ENCODE data around the gene FCER1G.
"Not testable (repeated sequence)": the region's sequence is repeated elsewhere in the genome, so short reads cannot be mapped to it uniquely, and the experiment has no call there.

Gene FCER1G

DNA sequence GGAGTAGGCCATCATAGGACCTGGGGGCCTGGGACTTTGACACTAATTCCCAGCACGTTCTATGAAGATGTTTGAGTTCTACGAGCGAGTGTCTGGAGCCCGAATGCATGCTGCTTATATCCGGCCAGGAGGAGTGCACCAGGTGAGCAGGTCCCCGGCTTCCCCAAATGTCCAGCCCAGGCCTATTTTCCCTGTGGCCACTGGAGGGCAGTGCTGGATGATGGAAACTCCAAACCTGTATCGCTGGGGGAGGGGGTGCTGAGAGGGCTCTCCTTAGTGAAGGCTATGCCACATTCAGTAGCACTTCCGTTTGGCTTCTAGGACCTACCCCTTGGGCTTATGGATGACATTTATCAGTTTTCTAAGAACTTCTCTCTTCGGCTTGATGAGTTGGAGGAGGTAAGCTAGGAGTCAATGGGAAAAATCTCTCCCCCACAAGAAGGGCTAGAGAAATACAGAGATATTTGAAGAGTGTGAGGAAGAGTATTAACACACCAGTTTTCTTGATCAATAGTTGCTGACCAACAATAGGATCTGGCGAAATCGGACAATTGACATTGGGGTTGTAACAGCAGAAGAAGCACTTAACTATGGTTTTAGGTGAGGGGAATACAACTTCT lies 5.2 kb upstream of the FCER1G start:
- peak; percentile 64 for DNase-seq

DNA sequence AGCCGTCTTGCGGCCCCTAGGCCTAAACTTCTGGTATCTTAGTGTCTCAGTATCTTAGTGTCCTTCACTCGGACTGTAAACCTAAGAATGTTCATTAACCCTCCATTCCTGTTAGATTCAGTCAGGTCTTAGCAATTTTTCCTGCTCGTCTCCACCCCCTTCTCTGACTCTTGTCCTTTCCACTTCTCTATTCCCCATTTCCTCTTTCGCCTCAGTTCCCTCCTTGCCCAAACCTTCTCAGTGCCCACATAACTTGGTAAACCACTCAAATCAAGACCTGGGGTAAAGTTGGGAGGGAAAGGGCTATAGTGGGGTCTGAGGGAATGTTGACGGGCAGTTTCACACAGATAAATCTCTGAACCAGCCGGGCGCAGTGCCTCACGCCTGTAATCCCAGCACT lies 726 bp upstream of the FCER1G start:
- DNase-seq: no peak

DNA sequence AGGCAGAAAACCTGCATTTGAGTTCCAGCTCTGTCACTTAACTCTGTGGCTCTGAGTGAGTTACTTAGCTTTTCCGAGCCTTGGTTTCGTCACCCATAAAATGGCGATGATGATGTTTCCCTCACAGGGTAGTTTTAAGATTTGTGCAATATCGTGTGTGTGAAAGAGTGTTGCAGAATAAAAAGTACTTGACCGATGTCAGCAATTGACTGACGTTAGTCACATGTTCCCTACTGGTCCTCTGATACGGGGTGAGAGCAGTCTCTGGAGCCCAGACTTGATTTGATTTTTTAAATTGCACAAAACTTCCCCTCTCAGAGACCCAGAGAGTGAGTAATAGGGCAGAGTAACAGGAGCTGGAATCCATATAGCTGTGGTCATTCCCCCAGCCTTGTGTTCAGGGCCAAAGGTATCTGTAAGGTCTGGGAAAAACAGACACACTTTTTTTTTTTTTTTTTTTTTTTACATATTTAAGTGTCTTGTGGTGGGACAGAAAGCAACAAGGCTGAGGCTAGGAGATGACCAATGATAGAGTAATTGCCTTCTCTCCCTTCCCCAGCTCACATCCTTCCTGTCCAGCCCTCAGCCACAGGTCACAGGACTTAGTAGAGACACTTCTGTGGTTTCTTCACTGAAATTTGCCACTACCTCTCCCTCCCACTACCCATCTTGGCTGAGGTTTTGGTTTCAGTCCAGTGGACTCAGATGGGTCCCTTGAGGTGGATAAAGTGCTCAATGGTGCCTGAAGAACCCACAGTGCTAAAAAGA lies 2.0 kb downstream of the FCER1G start:
- no peak for DNase-seq

DNA sequence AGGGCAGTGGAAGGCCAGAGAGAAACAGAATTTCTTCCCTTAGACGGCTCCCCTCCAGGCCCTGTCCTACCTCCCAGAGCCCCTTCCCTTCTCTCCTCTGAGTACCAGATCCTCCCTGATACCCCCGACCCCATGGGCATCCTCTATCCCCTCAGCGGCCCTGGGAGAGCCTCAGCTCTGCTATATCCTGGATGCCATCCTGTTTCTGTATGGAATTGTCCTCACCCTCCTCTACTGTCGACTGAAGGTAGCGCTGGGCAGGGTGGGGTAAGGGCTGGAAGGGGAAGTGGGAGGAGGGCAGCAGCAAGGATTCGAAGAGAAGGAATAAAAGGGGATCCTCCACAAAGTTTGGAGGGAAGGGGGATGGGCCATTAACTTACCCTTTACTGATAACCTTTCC lies 2.7 kb downstream of the FCER1G start:
- no peak for DNase-seq

DNA sequence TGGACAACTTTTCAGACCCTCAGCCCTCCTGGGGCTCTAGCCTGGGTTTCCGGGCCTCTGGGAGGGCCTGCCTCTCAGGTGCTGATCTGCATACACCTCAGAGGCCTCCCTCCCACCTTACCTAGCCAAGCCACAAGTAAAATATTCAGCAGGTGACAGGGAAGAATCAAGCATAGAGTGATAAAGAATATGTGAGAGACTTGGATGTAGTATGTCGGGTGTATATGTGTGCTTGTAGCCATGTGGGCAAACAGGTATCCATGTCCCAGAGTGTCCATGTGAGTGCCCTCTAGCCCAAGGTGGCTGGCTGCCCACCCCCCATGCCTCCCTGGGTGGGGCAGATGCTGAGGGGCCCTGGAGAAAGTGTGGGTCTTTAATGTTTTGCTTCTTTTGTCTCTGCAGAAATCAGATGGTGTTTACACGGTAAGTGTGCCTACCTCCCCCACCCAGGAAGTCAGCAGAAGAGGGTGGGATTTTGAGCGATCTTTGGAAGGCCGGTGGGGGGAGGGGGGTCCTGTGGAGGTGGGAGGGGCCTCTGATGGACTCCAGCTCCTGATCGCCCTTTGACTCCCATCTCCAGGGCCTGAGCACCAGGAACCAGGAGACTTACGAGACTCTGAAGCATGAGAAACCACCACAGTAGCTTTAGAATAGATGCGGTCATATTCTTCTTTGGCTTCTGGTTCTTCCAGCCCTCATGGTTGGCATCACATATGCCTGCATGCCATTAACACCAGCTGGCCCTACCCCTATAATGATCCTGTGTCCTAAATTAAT lies 3.4 kb downstream of the FCER1G start:
- no peak for DNase-seq

DNA sequence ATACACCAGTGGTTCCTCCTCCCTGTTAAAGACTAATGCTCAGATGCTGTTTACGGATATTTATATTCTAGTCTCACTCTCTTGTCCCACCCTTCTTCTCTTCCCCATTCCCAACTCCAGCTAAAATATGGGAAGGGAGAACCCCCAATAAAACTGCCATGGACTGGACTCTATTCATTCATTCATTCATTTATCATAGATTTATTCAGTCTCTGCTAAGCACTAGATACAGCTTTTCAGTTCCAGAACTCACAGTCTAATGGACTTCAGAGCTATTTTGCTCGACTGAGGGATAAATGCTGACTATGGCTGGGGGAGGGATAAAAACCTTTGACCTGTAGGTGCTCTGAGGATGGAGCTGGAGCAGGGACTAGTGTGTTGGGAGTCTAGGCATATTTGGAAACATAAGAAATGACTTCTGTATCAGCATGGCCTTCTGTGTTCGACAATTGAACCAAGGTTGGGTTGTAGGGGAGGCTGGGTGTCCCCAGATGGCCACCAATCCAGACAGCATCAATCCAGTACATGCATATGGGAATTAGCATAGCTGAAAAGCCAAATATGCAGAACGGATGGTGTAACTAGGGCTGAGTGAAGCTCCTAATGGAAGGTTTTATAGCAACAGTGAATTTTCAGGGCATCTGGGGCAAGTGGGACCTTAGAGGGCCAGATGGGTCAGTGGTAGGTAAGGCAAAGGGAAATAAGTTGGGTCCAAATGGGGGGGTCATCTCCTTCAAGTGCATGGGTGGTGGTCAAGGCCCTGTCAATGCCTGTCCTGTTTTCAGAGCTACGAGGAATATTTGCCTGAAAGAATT lies 4.2 kb downstream of the FCER1G start:
- DNase-seq: no peak

DNA sequence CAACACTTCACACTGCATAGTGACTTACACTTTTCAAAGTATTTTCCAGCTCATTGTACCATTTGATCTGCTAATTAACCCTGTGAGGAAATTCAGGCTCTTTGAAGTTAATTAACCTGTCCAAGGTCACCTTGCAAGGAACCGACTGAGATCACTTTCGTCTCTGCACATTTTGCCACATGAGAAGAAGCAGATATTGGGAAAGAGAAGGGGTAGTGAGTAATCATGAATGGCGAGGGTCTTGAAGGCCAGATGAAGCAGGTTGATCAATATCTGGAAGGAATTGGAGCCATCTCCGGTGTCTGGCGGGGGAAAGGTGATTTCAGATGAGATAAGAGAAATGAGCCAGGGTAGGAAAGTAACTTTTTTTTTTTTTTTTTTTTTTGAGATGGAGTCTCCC lies 4.9 kb downstream of the FCER1G start:
- no peak for DNase-seq

DNA sequence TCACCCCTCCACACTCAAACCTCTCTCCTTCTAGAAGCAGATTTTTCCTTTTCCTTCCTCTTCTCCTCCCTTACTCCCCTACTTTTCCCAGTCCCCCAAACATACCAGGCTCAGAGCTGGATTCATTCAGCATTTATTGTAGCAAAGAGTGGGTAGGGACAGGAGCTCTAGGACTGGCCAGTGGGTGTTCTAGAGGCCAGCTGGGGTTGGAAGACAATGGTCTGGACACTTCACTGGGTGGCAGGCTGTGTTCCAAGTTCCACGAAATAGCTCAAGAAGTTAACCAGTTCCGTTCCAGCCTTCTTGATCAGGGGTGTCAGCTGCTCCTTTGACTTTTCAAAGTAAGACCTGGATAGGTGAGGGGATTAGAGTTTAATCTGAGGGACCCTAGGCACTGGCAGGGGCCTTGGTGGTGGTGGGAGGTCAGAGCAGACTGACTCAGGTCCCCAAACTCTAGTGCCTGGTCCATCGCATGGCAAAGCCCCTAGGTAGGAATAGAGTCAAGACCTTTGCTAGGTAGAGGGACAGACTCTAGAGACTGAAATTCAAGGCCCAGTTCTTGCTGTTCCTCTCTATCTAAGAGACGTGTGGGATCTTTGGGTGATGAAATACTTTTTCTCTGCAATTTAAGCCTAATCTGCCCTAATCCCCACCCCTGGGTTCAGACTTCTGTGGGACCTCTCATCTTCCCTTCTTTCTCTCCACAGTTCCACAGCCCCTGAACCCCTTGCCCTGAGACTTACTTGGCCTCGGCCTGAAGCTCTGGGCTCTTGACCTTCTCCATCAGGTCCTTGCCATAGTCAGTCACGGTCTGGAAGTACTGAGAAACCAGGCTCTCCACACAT lies 7.3 kb downstream of the FCER1G start:
- no peak for DNase-seq

DNA sequence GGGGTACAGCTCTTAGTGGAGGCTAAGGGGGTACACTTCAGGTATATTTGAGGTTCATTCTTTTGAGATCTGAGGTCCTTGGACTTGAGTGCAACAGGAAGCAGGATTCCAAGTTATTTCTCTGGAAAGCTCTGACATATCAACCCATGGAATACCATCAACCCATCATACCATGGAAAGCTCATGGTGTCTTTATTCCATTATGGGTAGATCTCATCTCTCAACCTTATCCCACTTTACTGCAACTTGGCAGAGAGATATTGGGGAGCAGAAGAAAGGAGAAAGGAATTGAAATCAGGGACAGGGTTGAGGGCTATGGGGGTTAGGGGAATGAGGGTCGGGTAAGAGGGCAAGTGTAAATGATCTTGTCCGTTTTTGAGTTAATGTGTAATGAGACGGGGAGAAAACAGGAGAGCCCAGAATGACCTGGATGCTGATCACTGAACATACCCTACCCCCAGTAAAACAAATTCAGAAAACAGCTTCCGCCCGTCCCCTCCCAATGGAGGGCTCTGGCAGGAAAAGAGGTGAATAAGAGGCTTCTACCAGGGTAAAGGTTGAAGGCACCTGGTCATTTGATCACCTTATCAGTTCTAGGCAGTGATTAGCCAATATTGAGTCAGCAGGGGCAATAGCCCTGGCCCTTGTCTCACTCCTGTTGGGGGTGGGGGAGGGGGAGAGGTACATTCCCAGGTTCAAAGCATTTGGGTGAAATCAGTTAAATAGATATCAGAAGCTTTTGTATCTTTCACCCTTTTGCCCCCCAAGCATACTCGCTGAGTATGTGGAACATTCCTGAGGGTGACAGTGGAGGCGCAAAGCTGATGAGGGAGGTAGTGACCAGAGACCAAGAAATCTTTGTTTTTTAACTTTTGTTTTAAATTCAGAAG lies 9.0 kb downstream of the FCER1G start:
- no peak for DNase-seq

DNA sequence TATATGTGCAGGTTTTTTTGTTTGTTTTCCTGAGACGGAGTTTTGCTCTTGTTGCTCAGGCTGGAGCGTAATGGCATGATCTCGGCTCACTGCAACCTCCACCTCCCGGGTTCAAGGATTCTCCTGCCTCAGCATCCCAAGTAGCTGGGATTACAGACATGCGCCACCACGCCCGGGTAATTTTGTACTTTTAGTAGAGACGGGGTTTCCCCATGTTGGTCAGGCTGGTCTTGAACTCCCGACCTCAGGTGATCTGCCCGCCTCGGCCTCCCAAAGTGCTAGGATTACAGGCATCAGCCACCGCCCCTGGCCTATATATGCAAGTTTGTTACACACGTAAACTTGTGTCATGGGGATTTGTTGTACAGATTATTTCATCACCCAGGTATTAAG lies 9.6 kb downstream of the FCER1G start:
- not testable (repeated sequence) for DNase-seq

DNA sequence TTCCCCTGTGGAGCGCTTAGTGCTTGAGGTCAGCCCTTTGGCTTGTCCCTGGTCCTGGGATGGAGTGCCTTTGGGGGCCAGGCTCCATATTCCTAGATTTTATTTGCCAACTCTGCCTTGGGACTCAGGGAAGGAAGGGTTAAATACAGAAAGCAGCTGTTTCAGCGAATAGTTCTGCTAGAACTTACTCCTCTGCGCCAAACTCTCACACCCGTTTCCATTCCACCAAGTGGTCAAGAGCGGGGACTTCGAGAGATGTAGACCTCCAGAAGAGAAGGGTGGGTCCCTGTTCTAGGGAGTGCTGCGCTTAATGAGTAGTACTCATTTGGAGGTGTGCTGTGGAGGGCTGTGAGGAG lies 10.1 kb downstream of the FCER1G start:
- DNase-seq: no peak

DNA sequence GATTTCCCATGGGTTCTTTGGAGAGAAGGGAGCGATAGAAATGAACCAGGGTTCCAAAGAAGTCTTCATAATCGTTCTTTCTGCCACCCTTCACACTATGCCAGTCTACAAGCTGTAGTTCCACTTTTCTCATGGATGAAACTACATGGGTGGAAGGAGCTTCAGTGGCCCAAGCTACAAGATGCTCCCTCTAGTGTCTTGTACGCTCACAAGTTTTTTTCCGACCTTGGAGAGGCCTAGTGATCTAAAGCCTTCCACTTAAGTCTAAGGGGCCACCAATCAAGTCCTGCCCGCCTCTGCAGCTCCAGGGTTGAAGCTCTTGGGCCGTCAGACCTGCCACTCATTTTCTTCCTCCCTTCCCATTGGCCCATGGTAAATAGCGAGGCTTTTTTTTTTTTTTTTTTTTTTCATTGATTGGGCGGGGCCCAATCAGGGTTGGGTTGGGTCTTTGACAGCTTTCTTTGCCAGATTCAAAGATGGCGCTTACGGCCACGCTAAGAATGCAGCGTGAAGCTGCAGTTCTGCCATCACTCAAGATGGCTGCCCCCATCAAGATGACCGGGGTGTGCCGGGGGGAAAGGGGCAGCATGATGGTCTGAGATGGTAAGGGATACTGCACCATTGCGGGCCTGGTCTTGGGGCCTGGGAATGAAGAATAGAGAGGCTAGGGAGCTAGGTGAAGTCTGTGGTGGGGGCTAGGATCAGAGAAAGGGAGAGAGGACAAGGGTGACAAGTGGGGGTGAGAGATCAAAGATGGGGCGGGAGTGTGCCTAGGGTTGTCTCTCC lies 10.6 kb downstream of the FCER1G start, which contains the start of gene TOMM40L:
Gene TOMM40L (plus strand): TSS at position 527 of the 786 bp plus-strand sequence. CDS start 430 bp downstream, outside the sequence.
- peak; percentile 96 for DNase-seq

DNA sequence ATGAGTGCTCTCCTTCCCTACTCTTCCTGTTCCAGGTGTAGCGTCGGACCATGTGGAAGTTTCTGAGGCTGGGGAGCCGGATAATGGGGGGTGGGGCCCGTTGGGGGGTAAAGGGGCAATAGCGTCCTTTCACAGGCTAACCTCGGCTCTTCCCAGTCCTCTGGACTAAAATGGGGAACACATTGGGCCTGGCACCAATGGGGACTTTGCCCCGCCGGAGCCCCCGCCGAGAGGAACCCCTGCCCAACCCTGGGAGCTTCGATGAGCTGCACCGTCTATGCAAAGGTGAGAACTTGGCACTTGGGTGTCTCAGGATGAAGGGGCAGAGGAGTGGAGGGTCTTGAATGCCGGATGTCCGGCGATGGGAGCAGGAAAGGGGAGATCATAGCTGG lies 11.2 kb downstream of the FCER1G start:
- no peak for DNase-seq

DNA sequence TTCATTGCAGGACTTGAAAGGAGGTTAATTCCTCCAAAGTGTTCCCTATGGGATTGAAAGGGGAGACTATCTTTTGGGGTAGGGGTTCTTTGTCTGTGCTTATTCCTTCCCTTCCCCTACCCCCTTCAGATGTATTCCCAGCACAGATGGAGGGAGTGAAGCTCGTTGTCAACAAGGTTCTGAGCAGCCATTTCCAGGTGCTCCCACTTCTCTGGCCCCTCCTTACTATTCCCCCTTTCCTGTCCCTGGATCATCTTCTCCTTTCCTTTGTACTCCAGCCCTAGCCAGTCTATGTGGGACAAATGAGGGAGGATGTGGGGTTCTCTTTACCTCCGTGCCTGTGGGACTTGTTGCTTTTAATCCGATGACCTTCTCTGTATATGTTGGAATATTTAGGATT lies 11.7 kb downstream of the FCER1G start:
- DNase-seq: no peak

DNA sequence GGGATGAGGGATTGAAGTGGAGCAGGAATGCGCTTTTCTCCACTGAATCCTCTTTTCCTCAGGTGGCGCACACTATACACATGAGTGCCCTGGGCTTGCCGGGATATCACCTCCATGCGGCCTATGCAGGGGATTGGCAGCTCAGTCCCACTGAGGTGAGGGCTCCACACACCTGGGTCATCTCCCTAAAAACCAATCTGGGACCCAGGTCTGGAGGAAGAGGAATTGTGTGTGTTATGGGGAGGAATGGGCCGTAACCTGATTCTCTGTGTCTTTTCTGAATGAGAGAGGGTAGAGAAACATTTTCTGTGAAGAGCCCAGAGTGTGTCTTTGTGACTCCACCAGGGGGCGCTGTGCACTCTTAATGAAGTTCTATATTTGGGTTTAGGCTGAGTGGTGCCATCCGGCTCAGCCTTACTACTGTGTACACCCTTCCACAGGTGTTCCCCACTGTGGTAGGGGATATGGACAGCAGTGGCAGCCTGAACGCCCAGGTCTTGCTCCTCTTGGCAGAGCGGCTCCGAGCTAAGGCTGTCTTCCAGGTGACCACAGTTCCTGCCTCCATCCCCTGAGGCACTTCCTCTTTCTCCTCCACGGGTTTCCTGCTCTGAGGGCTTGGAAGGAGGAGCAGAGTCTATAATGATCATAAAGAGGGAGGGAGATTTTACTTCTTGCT lies 12.2 kb downstream of the FCER1G start:
- peak; percentile 72 for DNase-seq

DNA sequence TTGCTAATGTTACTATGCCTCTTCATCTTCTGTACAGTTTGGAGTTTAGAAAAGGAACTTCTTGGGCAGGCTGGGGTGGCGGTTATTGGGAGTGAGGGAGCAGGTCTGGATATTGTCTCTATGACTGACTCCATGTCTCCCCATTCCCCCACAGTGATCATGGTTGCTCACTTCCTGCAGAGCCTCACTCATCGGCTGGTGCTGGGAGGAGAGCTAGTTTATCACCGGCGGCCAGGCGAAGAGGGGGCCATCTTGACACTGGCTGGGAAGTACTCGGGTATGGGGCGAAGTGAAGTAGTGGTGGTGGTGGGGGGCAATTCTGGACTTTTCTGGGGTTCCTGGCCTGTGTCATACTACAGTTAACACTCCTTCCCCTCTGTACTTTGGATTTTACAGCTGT lies 12.9 kb downstream of the FCER1G start:
- no peak for DNase-seq

DNA sequence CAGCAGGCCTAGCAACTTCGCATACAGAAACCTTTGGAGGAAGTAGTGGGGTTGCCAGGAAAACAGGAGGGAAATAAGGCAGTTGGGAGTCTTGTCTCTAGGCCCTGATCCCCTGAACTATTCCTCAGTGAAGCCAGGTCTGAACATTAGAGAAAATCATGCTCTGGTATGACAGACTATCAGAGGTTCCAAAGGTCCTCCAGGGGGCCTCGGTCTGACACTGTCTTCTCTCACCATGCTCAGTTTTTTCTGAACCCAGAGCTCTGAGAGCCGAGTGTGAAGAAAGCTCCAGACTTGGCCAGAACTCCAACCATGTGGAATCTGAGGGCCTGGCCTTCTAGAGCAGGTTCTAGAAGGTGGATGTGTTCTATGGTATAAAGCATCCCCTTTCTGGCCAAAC lies 14.8 kb downstream of the FCER1G start:
- DNase-seq: no peak

DNA sequence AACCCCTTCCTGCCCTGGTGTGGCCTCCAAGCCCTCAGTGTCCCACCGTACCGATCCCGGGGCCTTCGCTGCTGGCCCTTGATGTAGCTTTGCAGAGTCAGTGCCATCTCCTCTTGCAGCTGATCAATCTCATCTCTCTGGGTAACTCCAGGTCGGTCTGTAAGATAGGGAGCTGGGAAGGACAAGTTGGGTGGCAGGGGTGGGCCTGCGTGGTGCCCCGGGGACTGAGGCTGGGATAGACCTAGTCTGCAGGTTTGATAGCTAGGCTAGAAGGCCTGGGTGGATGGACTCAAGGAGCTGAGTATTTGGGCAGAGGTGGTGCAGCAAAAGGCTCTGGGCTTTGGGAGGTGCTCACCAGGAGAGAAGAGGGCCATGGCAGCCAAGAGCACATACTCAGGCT lies 15.7 kb downstream of the FCER1G start:
- DNase-seq: no peak

DNA sequence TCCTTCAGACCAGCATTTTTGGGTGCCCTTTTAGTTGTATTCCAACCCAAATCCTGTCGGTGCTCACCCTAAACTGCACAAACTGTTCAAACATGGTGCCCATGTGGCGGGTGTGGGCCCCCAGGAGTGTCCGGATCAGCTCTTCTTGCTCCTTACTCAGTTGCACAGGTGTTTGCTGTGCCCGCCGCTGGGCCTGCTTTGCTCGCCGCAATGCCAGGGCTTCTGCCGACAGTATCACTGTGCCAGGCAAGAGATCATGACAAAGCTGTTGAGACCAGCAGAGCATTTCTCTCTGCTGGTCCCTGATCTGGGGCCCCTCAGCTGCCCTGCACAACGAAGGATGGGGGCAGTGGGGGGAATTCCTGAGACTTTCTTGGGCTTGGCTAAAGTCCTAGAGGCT lies 18.0 kb downstream of the FCER1G start:
- DNase-seq: no peak
